ENCODE results near the gene MAP3K4. TPM values are rescaled to one million over a fixed set of nuclear protein-coding genes. Genes with fewer than 3 reads are reported as not detected.

Gene MAP3K4
- total and polyA plus RNA-seq, 2 of the 4 experiments (the other 2 are of a cell fraction), result 11.5 to 20.4 TPM

- H3K4me2 ChIP-seq (ENCODE audit: low read depth, low read length), result no peak overlapping the region; the same call in 1 of the 2 replicates
- H2BK20ac ChIP-seq (ENCODE audit: low read depth, low read length), result no peak overlapping the region
- no peak overlapping the region for H2AK5ac ChIP-seq (ENCODE audit: low read depth, low read length)
- H3K36me3 ChIP-seq (ENCODE audit: control insufficient read depth, insufficient read depth, low read length), result 0 out of 2 replicates have a peak, but pooled peaks cover 1% of the 10 kb centered on the region
- DNase-seq, result peak; percentile 36
- no peak overlapping the region for H3K4ac ChIP-seq (ENCODE audit: low read depth, low read length)
- H3K27me3 ChIP-seq (ENCODE audit: control insufficient read depth, insufficient read depth, low read length), result no peaks in the 10 kb centered on the region
- no peak overlapping the region for H2BK15ac ChIP-seq (ENCODE audit: low read depth, low read length)
- no peak overlapping the region for H3K14ac ChIP-seq (replicated peaks; ENCODE audit: low read depth, low read length)
- intact Hi-C loops (cut with micrococcal nuclease), result no loop called here
- H3K4me1 ChIP-seq (ENCODE audit: control insufficient read depth, insufficient read depth, low read length), result no peaks in the 10 kb centered on the region
- H2AFZ ChIP-seq (replicated peaks; ENCODE audit: low read length, poor library complexity), result no peak overlapping the region
- POLR2A ChIA-PET (ENCODE audit: unreplicated experiment), result no interaction called here
- no CpG with 5 or more reads among the region's 2 CpGs for WGBS, 2 experiments (ENCODE audit: extremely low coverage in 2 of 2, insufficient read length in 1 of 2)
- CTCF ChIA-PET, result no interaction called here
- dilution Hi-C loops (cut with HindIII; ENCODE audit: low sequenced_read_pairs, unreplicated experiment), result no loop called here
- peaks cover 4% of the 10 kb centered on the region; the same call in 1 of the 2 replicates for H4K20me1 ChIP-seq (ENCODE audit: insufficient read depth, low read length)
- in situ Hi-C loops (cut with MboI; ENCODE audit: low sequenced_read_pairs), result no loop called here
- peak; percentile 64 for ATAC-seq (ENCODE audit: low read depth)
- no TSS peak for BruUV-seq (replicated peaks)
- H2AK9ac ChIP-seq (replicated peaks; ENCODE audit: low read depth, low read length, poor library complexity), result no peak overlapping the region
- peaks cover 15 to 31% of the 10 kb centered on the region in 2 experiments for H3K79me1 ChIP-seq (ENCODE audit: low read depth in 1 of 2, low read length in 2 of 2)
- H3K4me3 ChIP-seq (ENCODE audit: insufficient read depth, low read depth, low read length), result no peak overlapping the region
- H3K9ac ChIP-seq (ENCODE audit: low read depth, low read length), result no peak overlapping the region
- H3K56ac ChIP-seq (ENCODE audit: extremely low read depth, insufficient read depth, low read length), result no peak overlapping the region
- no peaks in the 10 kb centered on the region for H3K9me3 ChIP-seq (ENCODE audit: control insufficient read depth, insufficient read depth, low read length)
- no peak for TF ChIP-seq CEBPB (IDR thresholded peaks at IDR 0.05; ENCODE audit: low read depth, low read length)
- no peak overlapping the region for H3K27ac ChIP-seq (ENCODE audit: insufficient read depth, low read length)
- no peak overlapping the region for H2BK5ac ChIP-seq (ENCODE audit: low read depth, low read length, poor library complexity, severe bottlenecking)
- no peak overlapping the region for H2BK120ac ChIP-seq (ENCODE audit: low read depth, low read length)
- H4K8ac ChIP-seq (ENCODE audit: low read depth in 2 of 2, low read length in 2 of 2), result no peak overlapping the region
- no peak overlapping the region for H4K91ac ChIP-seq (ENCODE audit: insufficient read depth, low read depth, low read length)
- H3K23ac ChIP-seq (ENCODE audit: low read depth, low read length), result no peak overlapping the region
- no peak overlapping the region for H4K5ac ChIP-seq (ENCODE audit: low read depth, low read length)
- no peak overlapping the region for H3K18ac ChIP-seq (ENCODE audit: low read depth, low read length)
- 0 out of 2 replicates have a peak, but pooled peaks cover 3% of the 10 kb centered on the region for H3K9me1 ChIP-seq (ENCODE audit: insufficient read depth, low read length)
These were observed 31.7 kb downstream of the MAP3K4 start for GRCh38 chr6:161023316-161023715.
